ENCODE data around the gene RCL1. TPM values are rescaled to one million over a fixed set of nuclear protein-coding genes. Genes with fewer than 3 reads are reported as not detected.

RCL1 gene
- total and polyA plus RNA-seq, 2 of the 13 experiments (the other 11 are each of a cell fraction or from before 2014, with no cell fraction given), result 22.3 to 31.6 TPM

DNA sequence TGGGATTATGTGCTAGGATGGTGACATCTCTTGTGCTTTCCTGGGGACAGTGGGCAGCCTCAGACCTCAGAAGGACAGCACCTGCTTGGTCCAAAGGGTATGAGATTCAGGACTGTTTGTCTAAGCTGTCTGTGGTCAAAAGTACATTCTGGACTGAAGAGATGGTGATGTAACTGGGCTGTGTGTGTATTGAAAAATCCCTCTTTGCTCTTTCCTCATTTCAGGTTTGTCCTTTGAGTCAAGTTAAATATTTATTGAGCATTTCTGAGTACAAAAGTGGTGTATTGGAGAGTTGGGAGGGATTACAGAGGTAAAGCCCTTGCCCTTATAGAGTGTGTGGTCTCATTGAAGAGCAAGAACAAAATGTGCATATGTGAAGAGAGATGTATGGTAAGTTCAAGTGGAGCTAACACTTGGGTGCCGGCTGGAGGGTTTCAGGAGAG lies 46.7 kb downstream of the RCL1 start (continued):
- TF ChIP-seq, protein P1, sequence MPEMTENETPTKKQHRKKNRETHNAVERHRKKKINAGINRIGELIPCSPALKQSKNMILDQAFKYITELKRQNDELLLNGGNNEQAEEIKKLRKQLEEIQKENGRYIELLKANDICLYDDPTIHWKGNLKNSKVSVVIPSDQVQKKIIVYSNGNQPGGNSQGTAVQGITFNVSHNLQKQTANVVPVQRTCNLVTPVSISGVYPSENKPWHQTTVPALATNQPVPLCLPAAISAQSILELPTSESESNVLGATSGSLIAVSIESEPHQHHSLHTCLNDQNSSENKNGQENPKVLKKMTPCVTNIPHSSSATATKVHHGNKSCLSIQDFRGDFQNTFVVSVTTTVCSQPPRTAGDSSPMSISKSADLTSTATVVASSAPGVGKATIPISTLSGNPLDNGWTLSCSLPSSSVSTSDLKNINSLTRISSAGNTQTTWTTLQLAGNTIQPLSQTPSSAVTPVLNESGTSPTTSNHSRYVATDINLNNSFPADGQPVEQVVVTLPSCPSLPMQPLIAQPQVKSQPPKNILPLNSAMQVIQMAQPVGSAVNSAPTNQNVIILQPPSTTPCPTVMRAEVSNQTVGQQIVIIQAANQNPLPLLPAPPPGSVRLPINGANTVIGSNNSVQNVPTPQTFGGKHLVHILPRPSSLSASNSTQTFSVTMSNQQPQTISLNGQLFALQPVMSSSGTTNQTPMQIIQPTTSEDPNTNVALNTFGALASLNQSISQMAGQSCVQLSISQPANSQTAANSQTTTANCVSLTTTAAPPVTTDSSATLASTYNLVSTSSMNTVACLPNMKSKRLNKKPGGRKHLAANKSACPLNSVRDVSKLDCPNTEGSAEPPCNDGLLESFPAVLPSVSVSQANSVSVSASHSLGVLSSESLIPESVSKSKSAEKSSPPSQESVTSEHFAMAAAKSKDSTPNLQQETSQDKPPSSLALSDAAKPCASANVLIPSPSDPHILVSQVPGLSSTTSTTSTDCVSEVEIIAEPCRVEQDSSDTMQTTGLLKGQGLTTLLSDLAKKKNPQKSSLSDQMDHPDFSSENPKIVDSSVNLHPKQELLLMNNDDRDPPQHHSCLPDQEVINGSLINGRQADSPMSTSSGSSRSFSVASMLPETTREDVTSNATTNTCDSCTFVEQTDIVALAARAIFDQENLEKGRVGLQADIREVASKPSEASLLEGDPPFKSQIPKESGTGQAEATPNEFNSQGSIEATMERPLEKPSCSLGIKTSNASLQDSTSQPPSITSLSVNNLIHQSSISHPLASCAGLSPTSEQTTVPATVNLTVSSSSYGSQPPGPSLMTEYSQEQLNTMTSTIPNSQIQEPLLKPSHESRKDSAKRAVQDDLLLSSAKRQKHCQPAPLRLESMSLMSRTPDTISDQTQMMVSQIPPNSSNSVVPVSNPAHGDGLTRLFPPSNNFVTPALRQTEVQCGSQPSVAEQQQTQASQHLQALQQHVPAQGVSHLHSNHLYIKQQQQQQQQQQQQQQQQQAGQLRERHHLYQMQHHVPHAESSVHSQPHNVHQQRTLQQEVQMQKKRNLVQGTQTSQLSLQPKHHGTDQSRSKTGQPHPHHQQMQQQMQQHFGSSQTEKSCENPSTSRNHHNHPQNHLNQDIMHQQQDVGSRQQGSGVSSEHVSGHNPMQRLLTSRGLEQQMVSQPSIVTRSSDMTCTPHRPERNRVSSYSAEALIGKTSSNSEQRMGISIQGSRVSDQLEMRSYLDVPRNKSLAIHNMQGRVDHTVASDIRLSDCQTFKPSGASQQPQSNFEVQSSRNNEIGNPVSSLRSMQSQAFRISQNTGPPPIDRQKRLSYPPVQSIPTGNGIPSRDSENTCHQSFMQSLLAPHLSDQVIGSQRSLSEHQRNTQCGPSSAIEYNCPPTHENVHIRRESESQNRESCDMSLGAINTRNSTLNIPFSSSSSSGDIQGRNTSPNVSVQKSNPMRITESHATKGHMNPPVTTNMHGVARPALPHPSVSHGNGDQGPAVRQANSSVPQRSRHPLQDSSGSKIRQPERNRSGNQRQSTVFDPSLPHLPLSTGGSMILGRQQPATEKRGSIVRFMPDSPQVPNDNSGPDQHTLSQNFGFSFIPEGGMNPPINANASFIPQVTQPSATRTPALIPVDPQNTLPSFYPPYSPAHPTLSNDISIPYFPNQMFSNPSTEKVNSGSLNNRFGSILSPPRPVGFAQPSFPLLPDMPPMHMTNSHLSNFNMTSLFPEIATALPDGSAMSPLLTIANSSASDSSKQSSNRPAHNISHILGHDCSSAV (CRISPR knock-in tag; IDR thresholded peaks at IDR 0.05; ENCODE audit: borderline replicate concordance), result no peak
- TF ChIP-seq, protein P2, sequence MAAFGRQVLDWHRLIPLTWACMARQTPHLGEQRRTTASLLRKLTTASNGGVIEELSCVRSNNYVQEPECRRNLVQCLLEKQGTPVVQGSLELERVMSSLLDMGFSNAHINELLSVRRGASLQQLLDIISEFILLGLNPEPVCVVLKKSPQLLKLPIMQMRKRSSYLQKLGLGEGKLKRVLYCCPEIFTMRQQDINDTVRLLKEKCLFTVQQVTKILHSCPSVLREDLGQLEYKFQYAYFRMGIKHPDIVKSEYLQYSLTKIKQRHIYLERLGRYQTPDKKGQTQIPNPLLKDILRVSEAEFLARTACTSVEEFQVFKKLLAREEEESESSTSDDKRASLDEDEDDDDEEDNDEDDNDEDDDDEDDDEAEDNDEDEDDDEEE (CRISPR knock-in tag; IDR thresholded peaks at IDR 0.05), result no peak
- TF ChIP-seq MTF1 (CRISPR knock-in tag; IDR thresholded peaks at IDR 0.05) (no peak), PPARG (CRISPR knock-in tag; conservative IDR thresholded peaks at IDR 0.05) (peak; percentile 94), NCOA2 (CRISPR knock-in tag; IDR thresholded peaks at IDR 0.05) (peak; percentile 97), ZNF709 (CRISPR knock-in tag; IDR thresholded peaks at IDR 0.05) (no peak), NAIF1 (CRISPR knock-in tag; IDR thresholded peaks at IDR 0.05; ENCODE audit: borderline replicate concordance) (no peak), TEAD2 (CRISPR knock-in tag; IDR thresholded peaks at IDR 0.05) (no peak), ARID2 (CRISPR knock-in tag; IDR thresholded peaks at IDR 0.05; ENCODE audit: borderline replicate concordance) (no peak), ZNF572 (CRISPR knock-in tag; IDR thresholded peaks at IDR 0.05) (no peak), ZNF34 (CRISPR knock-in tag; IDR thresholded peaks at IDR 0.05; ENCODE audit: borderline replicate concordance) (no peak), ZBTB1 (CRISPR knock-in tag; IDR thresholded peaks at IDR 0.05; ENCODE audit: borderline replicate concordance) (no peak)
- TF ChIP-seq, protein P3, sequence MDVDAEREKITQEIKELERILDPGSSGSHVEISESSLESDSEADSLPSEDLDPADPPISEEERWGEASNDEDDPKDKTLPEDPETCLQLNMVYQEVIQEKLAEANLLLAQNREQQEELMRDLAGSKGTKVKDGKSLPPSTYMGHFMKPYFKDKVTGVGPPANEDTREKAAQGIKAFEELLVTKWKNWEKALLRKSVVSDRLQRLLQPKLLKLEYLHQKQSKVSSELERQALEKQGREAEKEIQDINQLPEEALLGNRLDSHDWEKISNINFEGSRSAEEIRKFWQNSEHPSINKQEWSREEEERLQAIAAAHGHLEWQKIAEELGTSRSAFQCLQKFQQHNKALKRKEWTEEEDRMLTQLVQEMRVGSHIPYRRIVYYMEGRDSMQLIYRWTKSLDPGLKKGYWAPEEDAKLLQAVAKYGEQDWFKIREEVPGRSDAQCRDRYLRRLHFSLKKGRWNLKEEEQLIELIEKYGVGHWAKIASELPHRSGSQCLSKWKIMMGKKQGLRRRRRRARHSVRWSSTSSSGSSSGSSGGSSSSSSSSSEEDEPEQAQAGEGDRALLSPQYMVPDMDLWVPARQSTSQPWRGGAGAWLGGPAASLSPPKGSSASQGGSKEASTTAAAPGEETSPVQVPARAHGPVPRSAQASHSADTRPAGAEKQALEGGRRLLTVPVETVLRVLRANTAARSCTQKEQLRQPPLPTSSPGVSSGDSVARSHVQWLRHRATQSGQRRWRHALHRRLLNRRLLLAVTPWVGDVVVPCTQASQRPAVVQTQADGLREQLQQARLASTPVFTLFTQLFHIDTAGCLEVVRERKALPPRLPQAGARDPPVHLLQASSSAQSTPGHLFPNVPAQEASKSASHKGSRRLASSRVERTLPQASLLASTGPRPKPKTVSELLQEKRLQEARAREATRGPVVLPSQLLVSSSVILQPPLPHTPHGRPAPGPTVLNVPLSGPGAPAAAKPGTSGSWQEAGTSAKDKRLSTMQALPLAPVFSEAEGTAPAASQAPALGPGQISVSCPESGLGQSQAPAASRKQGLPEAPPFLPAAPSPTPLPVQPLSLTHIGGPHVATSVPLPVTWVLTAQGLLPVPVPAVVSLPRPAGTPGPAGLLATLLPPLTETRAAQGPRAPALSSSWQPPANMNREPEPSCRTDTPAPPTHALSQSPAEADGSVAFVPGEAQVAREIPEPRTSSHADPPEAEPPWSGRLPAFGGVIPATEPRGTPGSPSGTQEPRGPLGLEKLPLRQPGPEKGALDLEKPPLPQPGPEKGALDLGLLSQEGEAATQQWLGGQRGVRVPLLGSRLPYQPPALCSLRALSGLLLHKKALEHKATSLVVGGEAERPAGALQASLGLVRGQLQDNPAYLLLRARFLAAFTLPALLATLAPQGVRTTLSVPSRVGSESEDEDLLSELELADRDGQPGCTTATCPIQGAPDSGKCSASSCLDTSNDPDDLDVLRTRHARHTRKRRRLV (CRISPR knock-in tag; IDR thresholded peaks at IDR 0.05), result no peak
- TF ChIP-seq, protein P4, sequence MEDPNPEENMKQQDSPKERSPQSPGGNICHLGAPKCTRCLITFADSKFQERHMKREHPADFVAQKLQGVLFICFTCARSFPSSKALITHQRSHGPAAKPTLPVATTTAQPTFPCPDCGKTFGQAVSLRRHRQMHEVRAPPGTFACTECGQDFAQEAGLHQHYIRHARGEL (CRISPR knock-in tag; IDR thresholded peaks at IDR 0.05), result no peak

All from HepG2 (cell line).